UCSD-AML1 (cell line): ENCODE data around the gene PAPSS2.

ENCODE experiments used
- DNase-seq: peaks from one replicate; lab custom pipeline; 2025; ENCODE audit not compliant: unreplicated experiment; lab: John Stamatoyannopoulos, UW

The PAPSS2 gene

DNA sequence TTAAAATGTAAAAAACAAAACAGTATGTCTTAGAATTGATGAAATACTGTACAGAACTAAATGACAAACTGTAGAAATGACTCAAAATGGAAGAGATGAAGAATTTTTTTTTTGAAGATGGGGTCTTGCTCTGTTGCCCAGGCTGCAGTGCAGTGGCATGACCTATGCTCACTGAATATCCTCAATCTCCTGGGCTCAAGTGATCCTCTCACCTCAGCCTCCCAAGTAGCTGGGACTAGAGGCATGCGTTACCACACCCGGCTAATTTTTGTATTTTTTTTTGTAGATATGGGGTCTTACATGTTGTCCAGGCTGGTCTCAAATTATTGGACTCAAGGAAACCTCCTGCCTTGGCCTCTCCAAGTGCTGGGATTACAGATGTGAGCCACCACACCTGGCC, 121.9 kb downstream of the PAPSS2 start:
- DNase-seq: no peak

DNA sequence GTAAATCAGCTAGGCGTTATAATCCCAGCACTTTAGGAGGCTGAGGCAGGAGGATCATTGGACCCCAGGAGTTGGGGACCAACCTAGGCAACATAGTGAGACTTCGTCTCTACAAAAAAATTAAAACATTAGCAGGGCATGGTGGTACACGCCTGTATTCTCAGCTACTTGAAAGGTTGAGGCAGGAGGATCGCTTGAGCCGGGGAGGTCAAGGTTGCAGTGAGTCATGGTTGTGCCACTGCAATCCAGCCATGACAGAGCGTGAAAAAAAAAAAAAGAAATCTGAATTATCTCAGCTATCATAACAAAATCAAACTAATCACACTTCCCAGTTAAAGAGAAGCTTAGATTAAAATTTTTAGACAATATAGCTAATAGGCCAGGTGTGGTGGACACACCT, 123.0 kb downstream of the PAPSS2 start:
- DNase-seq: no peak

DNA sequence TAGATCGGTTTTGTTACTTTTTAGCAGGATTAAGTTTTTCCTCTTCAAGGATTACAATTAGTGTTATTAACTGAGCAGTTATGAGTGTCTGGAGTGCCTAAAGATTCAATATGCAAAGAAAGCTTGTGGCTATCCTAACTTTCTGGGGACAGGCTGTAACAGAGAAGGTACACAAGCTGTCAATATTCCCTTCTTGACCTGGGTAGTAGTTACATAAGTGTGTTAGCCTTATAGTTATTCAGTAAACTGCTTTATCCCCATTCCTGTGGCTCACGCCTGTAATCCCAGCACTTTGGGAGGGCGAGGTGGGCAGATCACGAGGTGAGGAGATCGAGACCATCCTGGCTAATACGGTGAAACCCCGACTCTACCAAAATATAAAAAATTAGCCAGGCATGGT, 126.7 kb downstream of the PAPSS2 start:
- no peak for DNase-seq

DNA sequence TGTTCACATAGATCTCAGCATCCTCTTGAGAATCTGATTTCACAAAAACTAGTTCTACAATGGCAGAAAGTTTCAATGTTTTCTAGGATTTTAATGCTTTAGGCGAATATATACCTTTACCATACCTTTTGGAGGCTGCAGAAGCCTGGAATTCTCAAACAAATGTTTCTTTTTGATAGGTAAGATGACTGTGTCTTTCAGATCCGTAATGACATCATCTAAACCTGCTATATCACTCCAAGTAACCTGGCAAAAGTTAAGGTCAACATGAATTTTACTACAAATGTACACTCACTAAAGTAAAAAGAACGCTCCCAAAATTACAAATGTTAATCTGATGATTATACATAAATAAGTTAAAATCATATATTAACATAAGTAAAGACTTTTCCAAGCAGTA, 130.5 kb downstream of the PAPSS2 start:
- no peak for DNase-seq

DNA sequence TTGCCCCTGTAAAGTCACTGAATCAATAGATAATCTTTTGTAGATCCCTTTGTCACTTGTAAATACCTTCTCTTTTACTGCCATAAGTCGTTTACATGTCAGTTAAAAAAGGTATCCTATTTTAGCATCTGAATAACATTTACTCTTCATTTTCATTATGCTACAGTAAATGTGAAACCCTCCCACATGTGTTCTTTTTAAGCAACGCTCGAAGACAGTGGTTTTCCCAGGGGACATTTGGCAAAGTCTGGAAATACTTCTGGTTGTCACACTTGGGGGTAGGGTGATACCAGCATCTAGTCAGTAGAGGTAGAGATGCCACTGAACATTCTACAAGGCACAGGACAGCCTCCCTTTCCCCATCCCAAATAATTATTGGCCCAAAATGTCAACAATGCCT, 134.6 kb downstream of the PAPSS2 start:
- no peak for DNase-seq
